Measurements from ENCODE around the gene TIGAR.

DNA sequence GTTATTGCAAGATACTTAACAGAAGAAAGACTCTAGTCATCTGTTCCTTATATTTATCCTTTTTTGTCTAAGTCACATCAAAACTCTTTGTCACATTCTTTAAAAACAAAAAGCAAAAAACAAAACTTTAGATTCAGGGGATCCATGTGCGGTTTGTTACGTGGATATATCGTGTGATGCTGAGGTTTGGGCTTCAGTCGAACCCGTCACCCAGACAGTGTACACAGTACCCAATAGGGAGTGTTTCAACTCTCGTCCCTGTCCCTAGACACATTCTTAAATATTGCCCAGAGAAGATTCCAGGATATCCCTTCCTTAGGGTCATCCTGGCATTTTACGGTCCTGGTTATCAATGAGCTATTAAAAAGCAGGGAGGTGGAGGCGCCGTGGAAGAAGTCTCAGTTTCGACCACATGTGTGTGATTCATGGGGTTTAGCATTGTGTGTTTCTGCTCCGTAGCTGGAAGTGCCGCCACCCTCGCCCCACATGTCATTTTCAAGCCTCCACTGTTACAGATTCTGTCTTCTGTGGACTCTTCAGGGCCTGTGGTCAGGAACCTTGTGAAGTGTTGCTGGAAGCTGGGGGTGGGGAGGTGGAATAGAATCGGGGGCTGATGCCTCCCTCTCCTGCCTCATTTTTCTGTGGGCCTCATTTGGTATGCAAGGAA is 27.6 kb upstream of the TIGAR start:
- TF ChIP-seq, protein P1, sequence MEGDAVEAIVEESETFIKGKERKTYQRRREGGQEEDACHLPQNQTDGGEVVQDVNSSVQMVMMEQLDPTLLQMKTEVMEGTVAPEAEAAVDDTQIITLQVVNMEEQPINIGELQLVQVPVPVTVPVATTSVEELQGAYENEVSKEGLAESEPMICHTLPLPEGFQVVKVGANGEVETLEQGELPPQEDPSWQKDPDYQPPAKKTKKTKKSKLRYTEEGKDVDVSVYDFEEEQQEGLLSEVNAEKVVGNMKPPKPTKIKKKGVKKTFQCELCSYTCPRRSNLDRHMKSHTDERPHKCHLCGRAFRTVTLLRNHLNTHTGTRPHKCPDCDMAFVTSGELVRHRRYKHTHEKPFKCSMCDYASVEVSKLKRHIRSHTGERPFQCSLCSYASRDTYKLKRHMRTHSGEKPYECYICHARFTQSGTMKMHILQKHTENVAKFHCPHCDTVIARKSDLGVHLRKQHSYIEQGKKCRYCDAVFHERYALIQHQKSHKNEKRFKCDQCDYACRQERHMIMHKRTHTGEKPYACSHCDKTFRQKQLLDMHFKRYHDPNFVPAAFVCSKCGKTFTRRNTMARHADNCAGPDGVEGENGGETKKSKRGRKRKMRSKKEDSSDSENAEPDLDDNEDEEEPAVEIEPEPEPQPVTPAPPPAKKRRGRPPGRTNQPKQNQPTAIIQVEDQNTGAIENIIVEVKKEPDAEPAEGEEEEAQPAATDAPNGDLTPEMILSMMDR (IDR thresholded peaks at IDR 0.05), result no peak
- TF ChIP-seq POLR2A (IDR thresholded peaks at IDR 0.05), result no peak
